NB4 (cell line): ENCODE results near the gene ZMYM2.

Experiments
- DNase-seq: peaks from one replicate; pipeline ENCODE4 v3.0.0; 2010; ENCODE audit warnings: low read depth
- H3K4me3 ChIP-seq: one replicate; pipeline ENCODE4 v1.5.1; 2011; ENCODE audit warnings: mild to moderate bottlenecking, low read depth, low read length, moderate library complexity
- CTCF ChIP-seq: IDR thresholded peaks from one replicate; pipeline ENCODE4 v1.5.1; 2012; ENCODE audit warnings: low read depth, low read length
- MAX ChIP-seq: IDR thresholded peaks from 2 replicates; pipeline ENCODE4 v1.6.1; 2011; ENCODE audit warnings: low read depth, low read length
- MYC ChIP-seq: IDR thresholded peaks from 2 replicates; pipeline ENCODE4 v1.6.1; 2011; ENCODE audit warnings: low read depth, low read length
- POLR2A ChIP-seq: IDR thresholded peaks from 2 replicates; pipeline ENCODE4 v1.6.1; 2011; ENCODE audit warnings: mild to moderate bottlenecking; ENCODE audit not compliant: insufficient read length; ENCODE audit errors: extremely low read depth

The ZMYM2 gene

GRCh38 chr13:20121159-20121525, 162.6 kb downstream of the ZMYM2 start:
- peak; percentile 93 for DNase-seq
- no peak; the same call in 1 of the 2 replicates for TF ChIP-seq MYC
- peak; percentile 14 for TF ChIP-seq POLR2A
- peak; percentile 67 for TF ChIP-seq MAX
- peak overlapping the region; percentile 76 for H3K4me3 ChIP-seq

- DNase-seq = no peak
- no peak overlapping the region for H3K4me3 ChIP-seq
- TF ChIP-seq MYC (no peak), POLR2A (no peak), CTCF (no peak), MAX (no peak)
Measured at GRCh38 chr13:20124303-20124702, 165.8 kb downstream of the ZMYM2 start.

- H3K4me3 ChIP-seq = no peak overlapping the region
- no peak for TF ChIP-seq POLR2A
- no peak for TF ChIP-seq MYC
- no peak for TF ChIP-seq CTCF
- TF ChIP-seq MAX = no peak
- no peak for DNase-seq
Measured at GRCh38 chr13:20125129-20125782, 166.7 kb downstream of the ZMYM2 start.

GRCh38 chr13:20125783-20126165, 167.2 kb downstream of the ZMYM2 start:
- DNase-seq = no peak
- TF ChIP-seq MYC (no peak), POLR2A (no peak), MAX (no peak), CTCF (no peak)
- H3K4me3 ChIP-seq = no peak overlapping the region

GRCh38 chr13:20126541-20127261, 168.2 kb downstream of the ZMYM2 start:
- TF ChIP-seq MYC (no peak), CTCF (no peak), MAX (no peak), POLR2A (peak; percentile 26)
- peak overlapping the region; percentile 38 for H3K4me3 ChIP-seq
- DNase-seq = peak; percentile 82

GRCh38 chr13:20127262-20127561, 168.7 kb downstream of the ZMYM2 start:
- peak; percentile 84 for DNase-seq
- peak overlapping the region; percentile 59 for H3K4me3 ChIP-seq

More at GRCh38 chr13:20127262-20127561, 168.7 kb downstream of the ZMYM2 start:
- TF ChIP-seq CTCF = no peak
- peak; percentile 38; the same call in 1 of the 2 replicates for TF ChIP-seq MYC
- TF ChIP-seq POLR2A = no peak
- peak; percentile 13; the same call in 1 of the 2 replicates for TF ChIP-seq MAX
